ENCODE measurements around the gene BHLHA9.

DNA sequence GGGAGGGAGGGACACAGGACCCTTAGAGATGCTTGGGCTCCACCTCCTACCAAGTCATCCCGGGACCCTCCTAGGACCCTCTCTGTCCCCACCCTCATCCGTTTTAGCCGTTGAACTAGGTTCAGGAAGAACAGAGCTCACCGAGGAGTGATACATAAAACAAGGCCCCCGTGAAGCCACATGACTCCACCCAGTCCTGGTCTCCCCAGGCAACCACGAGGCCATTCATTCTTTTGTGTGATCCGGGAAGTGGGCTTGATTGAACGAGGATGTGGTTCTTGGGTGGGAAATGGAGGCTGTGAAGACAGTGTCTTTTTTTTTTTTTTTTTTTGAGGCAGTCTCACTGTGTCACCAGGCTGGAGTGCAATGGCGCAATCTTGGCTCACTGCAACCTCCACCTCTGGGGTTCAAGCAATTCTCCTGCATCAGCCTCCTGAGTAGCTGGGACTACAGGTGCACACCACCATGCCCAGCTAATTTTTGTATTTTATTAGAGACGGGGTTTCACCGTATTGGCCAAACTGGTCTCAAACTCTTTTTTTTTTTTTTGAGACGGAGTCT lies 24.0 kb downstream of the BHLHA9 start:
- TF ChIP-seq CTCF (IDR thresholded peaks at IDR 0.05; ENCODE audit: extremely low read depth in 1 of 2, insufficient read depth in 1 of 2, low read depth in 1 of 2, low read length in 2 of 2) (no peak), JUN (IDR thresholded peaks at IDR 0.05; ENCODE audit: borderline replicate concordance, insufficient read depth, insufficient read length, low read depth) (no peak), POLR2AphosphoS5 (IDR thresholded peaks at IDR 0.05; ENCODE audit: insufficient read depth, low read depth, low read length) (no peak), EZH2 (IDR thresholded peaks at IDR 0.05; ENCODE audit: borderline replicate concordance, low read depth, low read length, severe bottlenecking) (no peak), POLR2A (IDR thresholded peaks at IDR 0.05; ENCODE audit: low read depth, low read length) (no peak), FOS (IDR thresholded peaks at IDR 0.05; ENCODE audit: borderline replicate concordance, insufficient read depth, low read length) (no peak), MYC (IDR thresholded peaks at IDR 0.05; ENCODE audit: low read depth, low read length) (no peak)
- TF ChIP-seq, protein P1, sequence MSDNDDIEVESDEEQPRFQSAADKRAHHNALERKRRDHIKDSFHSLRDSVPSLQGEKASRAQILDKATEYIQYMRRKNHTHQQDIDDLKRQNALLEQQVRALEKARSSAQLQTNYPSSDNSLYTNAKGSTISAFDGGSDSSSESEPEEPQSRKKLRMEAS (IDR thresholded peaks at IDR 0.05; ENCODE audit: insufficient read depth, insufficient read length), result no peak

Data from endothelial cell of umbilical vein (primary cell).